Endothelial cell of umbilical vein (primary cell): ENCODE results near the gene TEN1. TPM values are rescaled to one million over a fixed set of nuclear protein-coding genes. Genes with fewer than 3 reads are reported as not detected.

Experiments used
- BruUV-seq: library from RNA; stranded (reverse); fragments of 400-500 nt; replicated peaks from 2 replicates; lab custom pipeline; 2021; lab: Mats Ljungman, UMichigan
- CTCF ChIA-PET: fragments of 300-600, 350-600 bp; sonication (Branson Sonifier 250); formaldehyde crosslinking; loops from one replicate; lab custom pipeline; 2021; ENCODE audit warnings: antibody characterized with exemption, inconsistent platforms; lab: Charles Lee
- POLR2A ChIA-PET: fragments of 300-600, 350-600 bp; sonication (Branson Sonifier 250); formaldehyde crosslinking; loops from one replicate; lab custom pipeline; 2021; ENCODE audit warnings: antibody characterized with exemption, inconsistent platforms; lab: Charles Lee
- DNase-seq: peaks from one replicate; pipeline ENCODE4 v3.0.0-alpha.2; 2011; ENCODE audit warnings: low read depth, low spot score
- FAIRE-seq: peaks from 2 replicates; lab custom pipeline; 2011; peaks lifted over from hg19 to GRCh38; lab: Jason Lieb, UNC
- H2AFZ ChIP-seq: 2 replicates; pipeline ENCODE4 v1.6.0; 2012; ENCODE audit warnings: low read depth, low read length, control low read depth, inconsistent platforms
- H3K27ac ChIP-seq: 2 replicates; pipeline ENCODE4 v1.5.1; 2011; ENCODE audit warnings: low read depth, mild to moderate bottlenecking, control low read depth, low read length, moderate library complexity; ENCODE audit not compliant: insufficient read depth
- H3K27me3 ChIP-seq, 2 experiments: 2 replicates each; pipeline versions ENCODE4 v1.6.0 to v1.6.1; 2011; ENCODE audit warnings: low read length in 2 of 2, mixed read lengths in 1 of 2; ENCODE audit not compliant: control insufficient read depth in 2 of 2, insufficient read depth in 2 of 2
- H3K36me3 ChIP-seq, 2 experiments: 2 replicates in 1 of 2; 3 replicates in 1 of 2; pipeline ENCODE4 v1.5.1; 2011; ENCODE audit warnings: low read length in 2 of 2, mild to moderate bottlenecking in 1 of 2, moderate library complexity in 1 of 2; ENCODE audit not compliant: control insufficient read depth in 2 of 2, insufficient read depth in 2 of 2; ENCODE audit errors: extremely low read depth in 1 of 2
- H3K4me1 ChIP-seq: 3 replicates; pipeline ENCODE4 v1.5.1; 2011; ENCODE audit warnings: mild to moderate bottlenecking, low read length; ENCODE audit not compliant: control insufficient read depth, insufficient read depth; ENCODE audit errors: extremely low read depth
- H3K4me2 ChIP-seq: 2 replicates; pipeline ENCODE4 v1.6.1; 2011; ENCODE audit warnings: low read length, control low read depth, mixed read lengths; ENCODE audit not compliant: insufficient read depth
- H3K4me3 ChIP-seq, 3 experiments: fragments of 200-600 bp in 1 of 3; sonication (generic), shearing (Covaris generic) in 1 of 3; replicated peaks in 1 of 3; 2 replicates each; pipeline ENCODE4 v1.5.1; 2011 to 2016; ENCODE audit warnings: control low read depth in 3 of 3, low read length in 3 of 3, mild to moderate bottlenecking in 2 of 3, inconsistent platforms in 1 of 3, low read depth in 1 of 3, moderate library complexity in 1 of 3; ENCODE audit not compliant: insufficient read depth in 1 of 3
- H3K79me2 ChIP-seq: 2 replicates; pipeline ENCODE4 v1.6.0; 2012; ENCODE audit warnings: low read length, inconsistent platforms; ENCODE audit not compliant: control insufficient read depth, insufficient read depth
- H3K9ac ChIP-seq: replicated peaks from 2 replicates; pipeline ENCODE3; 2011; ENCODE audit warnings: low read length, control low read depth; ENCODE audit not compliant: insufficient read depth; ENCODE audit errors: extremely low read depth
- H3K9me1 ChIP-seq: replicated peaks from 3 replicates; pipeline ENCODE4 v1.6.0; 2011; ENCODE audit warnings: mild to moderate bottlenecking, low read length; ENCODE audit not compliant: control insufficient read depth, insufficient read depth; ENCODE audit errors: extremely low read depth
- H3K9me3 ChIP-seq: replicated peaks from 2 replicates; pipeline ENCODE4 v1.5.1; 2012; ENCODE audit warnings: low read length, inconsistent platforms; ENCODE audit not compliant: control insufficient read depth, insufficient read depth
- H4K20me1 ChIP-seq: replicated peaks from 2 replicates; pipeline ENCODE3; 2011; ENCODE audit warnings: mild to moderate bottlenecking, low read length; ENCODE audit not compliant: control insufficient read depth, insufficient read depth; ENCODE audit errors: extremely low read depth
- CTCF ChIP-seq, 2 donors: IDR thresholded peaks; 1 replicate in 1 of 2; 2 replicates in 1 of 2; pipeline ENCODE4 v1.5.1; 2011; ENCODE audit warnings: low read length in 2 of 2, mild to moderate bottlenecking in 2 of 2, moderate library complexity in 2 of 2, control low read depth in 1 of 2, inconsistent platforms in 1 of 2, low read depth in 1 of 2; ENCODE audit not compliant: insufficient read depth in 1 of 2; ENCODE audit errors: extremely low read depth in 1 of 2
- EZH2 ChIP-seq: IDR thresholded peaks from 2 replicates; pipeline ENCODE4 v1.6.1; 2012; ENCODE audit warnings: borderline replicate concordance, low read depth, mild to moderate bottlenecking, moderate library complexity, low read length, inconsistent platforms; ENCODE audit not compliant: severe bottlenecking
- FOS ChIP-seq: IDR thresholded peaks from 2 replicates; pipeline ENCODE4 v1.6.1; 2011; ENCODE audit warnings: mild to moderate bottlenecking, low read length, moderate library complexity, borderline replicate concordance; ENCODE audit not compliant: insufficient read depth
- GATA2 ChIP-seq: IDR thresholded peaks from 2 replicates; pipeline ENCODE4 v1.7.0; 2011; ENCODE audit warnings: low read depth, mild to moderate bottlenecking, moderate library complexity, mixed read lengths, low read length; ENCODE audit not compliant: insufficient read length, insufficient read depth
- JUN ChIP-seq: IDR thresholded peaks from 2 replicates; pipeline ENCODE4 v1.6.1; 2011; ENCODE audit warnings: borderline replicate concordance, low read depth; ENCODE audit not compliant: insufficient read length, insufficient read depth
- MAX ChIP-seq: IDR thresholded peaks from 2 replicates; pipeline ENCODE4 v1.6.1; 2011; ENCODE audit not compliant: insufficient read depth, insufficient read length
- MYC ChIP-seq: IDR thresholded peaks from one replicate; pipeline ENCODE4 v1.6.1; 2011; ENCODE audit warnings: mild to moderate bottlenecking, low read depth, low read length
- POLR2A ChIP-seq: IDR thresholded peaks from 2 replicates; pipeline ENCODE4 v1.6.1; 2012; ENCODE audit warnings: low read depth, mild to moderate bottlenecking, control low read depth, low read length
- POLR2AphosphoS5 ChIP-seq: IDR thresholded peaks from 2 replicates; pipeline ENCODE4 v1.6.1; 2012; ENCODE audit warnings: low read depth, mild to moderate bottlenecking, control low read depth, low read length, moderate library complexity; ENCODE audit not compliant: insufficient read depth
- dilution Hi-C: fragments of 300-500 bp; cut with MboI; formaldehyde crosslinking; loops from one replicate; pipeline ENCODE4 v1.15.0; 2019; ENCODE audit warnings: low sequenced_read_pairs; ENCODE audit not compliant: extremely low pct_ligation_motif_present
- intact Hi-C: fragments of 100-400 bp; cut with micrococcal nuclease; formaldehyde crosslinking; loops from one replicate; pipeline ENCODE4 v1.10.0; 2022
- polyA plus RNA-seq, 4 experiments: library from polyadenylated mRNA; depleted of rRNA in 3 of 4; stranded (reverse) in 3 of 4; unstranded in 1 of 4; fragments of >200 nt; gene quantifications; 2 replicates each; pipeline versions ENCODE4 v1.2.1 to v1.2.3, GENCODE V29; 2011 to 2012; ENCODE audit warnings: missing spikeins in 1 of 4
- total RNA-seq: library from RNA; stranded (reverse); gene quantifications from 2 replicates; pipeline ENCODE4 v1.2.3, GENCODE V29; 2021

TEN1 gene
- total and polyA plus RNA-seq, 2 donors (not counting 3 experiments of a cell fraction or from before 2014, with no cell fraction given) = 18.8 to 29.0 TPM

- Histone ChIP-seq H2AFZ (no peak overlapping the region), H3K4me2 (no peak overlapping the region), H3K9me1 (no peaks in the 10 kb centered on the region), H3K27ac (no peak overlapping the region), H3K9ac (no peak overlapping the region), H3K4me1 (no peaks in the 10 kb centered on the region), H3K79me2 (no peaks in the 10 kb centered on the region), H3K9me3 (no peaks in the 10 kb centered on the region), H3K4me3 (no peak overlapping the region), H3K27me3 (no peaks in the 10 kb centered on the region), H3K36me3 (no peaks in the 10 kb centered on the region), H4K20me1 (no peaks in the 10 kb centered on the region)
- ChIA-PET CTCF (interaction anchor here (0.9 to 4.6 kb wide), 10 partner anchors 9 to 279 kb away, joined by 3 to 35 read pairs (median 4); partner anchors contain the start of genes CDK3 and MRPL38), POLR2A (no interaction called here)
- intact Hi-C loops (loop anchor here (5.0 to 10.0 kb wide), 5 partner anchors 67 to 265 kb away; partner anchors contain the start of gene ZACN), dilution Hi-C loops (no loop called here)
- no TSS peak for BruUV-seq
- TF ChIP-seq POLR2A (no peak), POLR2AphosphoS5 (no peak), GATA2 (no peak), FOS (no peak), JUN (no peak), MYC (no peak), CTCF (IDR thresholded peaks at IDR 0.05; ENCODE audit: extremely low read depth in 1 of 2, insufficient read depth in 1 of 2, low read depth in 1 of 2, low read length in 2 of 2) (no peak), EZH2 (no peak), MAX (no peak)
- FAIRE-seq = no peak
- no peak for DNase-seq
Measured at GRCh38 chr17:76009969-76010661, 31.1 kb downstream of the TEN1 start.
